ENCODE data around the gene TOM1.
"Not testable (repeated sequence)": the region's sequence is repeated elsewhere in the genome, so short reads cannot be mapped to it uniquely, and the experiment has no call there.

Gene TOM1

DNA sequence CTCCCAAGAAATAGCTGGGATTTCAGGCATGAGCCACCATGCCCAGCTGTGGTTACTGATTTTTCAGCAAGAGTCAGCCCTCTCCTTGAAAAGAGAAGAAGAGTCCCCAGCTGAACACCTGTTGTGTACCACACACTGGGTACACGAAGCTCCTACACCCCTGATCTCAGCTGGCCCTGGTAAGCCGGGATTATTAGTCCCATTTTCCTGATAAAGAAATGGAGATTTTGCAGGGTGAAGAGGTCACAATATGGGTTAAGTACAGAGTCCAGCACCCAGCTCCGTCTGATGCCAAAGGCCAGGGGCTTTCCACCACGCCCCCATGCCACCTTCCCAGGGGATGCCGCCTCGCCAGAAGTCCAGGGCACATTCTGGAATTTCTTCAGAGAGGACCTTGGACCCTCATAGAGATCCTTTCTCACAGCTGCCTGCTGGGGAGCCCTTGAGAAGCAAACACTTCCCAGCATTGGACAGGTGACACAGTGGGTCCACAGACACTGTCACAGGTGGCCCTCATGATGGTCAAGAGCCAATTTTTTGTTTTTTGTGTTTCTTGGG, 61.4 kb downstream of the TOM1 start:
- H3K4me2 ChIP-seq: no peak overlapping the region

DNA sequence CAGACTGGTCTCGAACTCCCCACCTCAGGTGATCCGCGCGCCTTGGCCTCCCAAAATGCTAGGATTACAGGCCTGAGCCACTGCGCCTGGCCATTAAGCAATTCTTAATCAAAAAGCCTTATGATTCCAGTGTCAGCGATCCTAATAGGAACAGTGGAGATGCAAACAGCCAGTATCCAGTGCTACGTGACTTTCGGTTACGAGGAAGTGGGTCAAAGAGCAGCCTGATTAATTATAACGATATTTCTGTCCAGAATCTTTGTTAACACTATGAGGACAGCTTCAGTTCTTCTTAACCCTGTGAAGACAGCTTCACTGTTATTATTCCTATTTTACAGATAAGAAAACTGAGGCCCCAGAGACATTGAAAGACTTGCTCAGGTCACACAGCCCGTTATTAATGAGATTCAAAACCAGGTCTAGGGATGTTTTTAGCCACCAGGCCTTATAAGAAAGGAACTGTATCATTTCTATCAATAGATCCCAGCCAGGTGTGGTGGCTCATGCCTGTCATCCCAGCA, 63.9 kb downstream of the TOM1 start:
- Histone ChIP-seq H3K27me3 (ENCODE audit: insufficient read depth, low read depth) (no peaks in the 10 kb centered on the region), H4K20me1 (ENCODE audit: insufficient read depth) (no peaks in the 10 kb centered on the region), H2AFZ (ENCODE audit: low read depth) (no peak overlapping the region), H3K9ac (no peak overlapping the region), H3K4me1 (ENCODE audit: low read depth, poor library complexity, severe bottlenecking) (no peaks in the 10 kb centered on the region), H3K27ac (no peak overlapping the region), H3K79me2 (ENCODE audit: insufficient read depth, low read depth) (no peaks in the 10 kb centered on the region), H3K4me3 (IDR thresholded peaks at IDR 0.05; ENCODE audit: insufficient read depth, low read depth, low read length) (no peak overlapping the region), H3K4me2 (no peak overlapping the region), H3K36me3 (ENCODE audit: insufficient read depth) (no peaks in the 10 kb centered on the region)
- TF ChIP-seq, protein P1, sequence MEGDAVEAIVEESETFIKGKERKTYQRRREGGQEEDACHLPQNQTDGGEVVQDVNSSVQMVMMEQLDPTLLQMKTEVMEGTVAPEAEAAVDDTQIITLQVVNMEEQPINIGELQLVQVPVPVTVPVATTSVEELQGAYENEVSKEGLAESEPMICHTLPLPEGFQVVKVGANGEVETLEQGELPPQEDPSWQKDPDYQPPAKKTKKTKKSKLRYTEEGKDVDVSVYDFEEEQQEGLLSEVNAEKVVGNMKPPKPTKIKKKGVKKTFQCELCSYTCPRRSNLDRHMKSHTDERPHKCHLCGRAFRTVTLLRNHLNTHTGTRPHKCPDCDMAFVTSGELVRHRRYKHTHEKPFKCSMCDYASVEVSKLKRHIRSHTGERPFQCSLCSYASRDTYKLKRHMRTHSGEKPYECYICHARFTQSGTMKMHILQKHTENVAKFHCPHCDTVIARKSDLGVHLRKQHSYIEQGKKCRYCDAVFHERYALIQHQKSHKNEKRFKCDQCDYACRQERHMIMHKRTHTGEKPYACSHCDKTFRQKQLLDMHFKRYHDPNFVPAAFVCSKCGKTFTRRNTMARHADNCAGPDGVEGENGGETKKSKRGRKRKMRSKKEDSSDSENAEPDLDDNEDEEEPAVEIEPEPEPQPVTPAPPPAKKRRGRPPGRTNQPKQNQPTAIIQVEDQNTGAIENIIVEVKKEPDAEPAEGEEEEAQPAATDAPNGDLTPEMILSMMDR (conservative IDR thresholded peaks at IDR 0.05; ENCODE audit: low read depth, low read length): no peak

More for the DNA sequence above, 61.4 kb downstream of the TOM1 start:
- H3K27ac ChIP-seq: no peak overlapping the region
- H3K9ac ChIP-seq: no peak overlapping the region
- no peak overlapping the region for H3K4me3 ChIP-seq (IDR thresholded peaks at IDR 0.05; ENCODE audit: insufficient read depth, low read depth, low read length)
- H4K20me1 ChIP-seq (ENCODE audit: insufficient read depth): no peaks in the 10 kb centered on the region
- TF ChIP-seq, protein P1 (conservative IDR thresholded peaks at IDR 0.05; ENCODE audit: low read depth, low read length): no peak
- no peak overlapping the region for H2AFZ ChIP-seq (ENCODE audit: low read depth)
- H3K36me3 ChIP-seq (ENCODE audit: insufficient read depth): no peaks in the 10 kb centered on the region
- no peaks in the 10 kb centered on the region for H3K27me3 ChIP-seq (ENCODE audit: insufficient read depth, low read depth)
- H3K4me1 ChIP-seq (ENCODE audit: low read depth, poor library complexity, severe bottlenecking): no peaks in the 10 kb centered on the region
- H3K79me2 ChIP-seq (ENCODE audit: insufficient read depth, low read depth): no peaks in the 10 kb centered on the region

DNA sequence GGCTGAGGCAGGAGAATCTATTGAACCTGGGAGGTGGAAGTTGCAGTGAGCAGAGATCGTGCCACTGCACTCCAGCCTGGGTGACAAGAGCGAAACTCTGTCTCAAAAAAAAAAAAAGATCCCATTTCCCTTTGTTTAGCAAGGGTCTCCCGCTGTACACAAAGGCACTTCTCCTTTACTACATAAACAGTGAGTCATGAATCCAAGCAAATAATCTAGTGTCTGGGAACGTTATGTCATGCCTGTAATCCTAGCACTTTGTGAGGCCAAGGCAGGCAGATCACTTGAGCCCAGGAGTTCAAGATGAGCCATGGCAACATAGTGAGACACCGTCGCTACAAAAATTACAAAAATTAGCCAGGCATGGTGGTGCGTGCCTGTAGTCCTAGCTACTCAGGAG, 64.5 kb downstream of the TOM1 start:
- H4K20me1 ChIP-seq (ENCODE audit: insufficient read depth); H3K4me2 ChIP-seq; H3K4me1 ChIP-seq (ENCODE audit: low read depth, poor library complexity, severe bottlenecking); H3K36me3 ChIP-seq (ENCODE audit: insufficient read depth); H3K27me3 ChIP-seq (ENCODE audit: insufficient read depth, low read depth); H3K79me2 ChIP-seq (ENCODE audit: insufficient read depth, low read depth); H3K27ac ChIP-seq; H2AFZ ChIP-seq (ENCODE audit: low read depth); H3K9ac ChIP-seq; H3K4me3 ChIP-seq (IDR thresholded peaks at IDR 0.05; ENCODE audit: insufficient read depth, low read depth, low read length): not testable (repeated sequence)

DNA sequence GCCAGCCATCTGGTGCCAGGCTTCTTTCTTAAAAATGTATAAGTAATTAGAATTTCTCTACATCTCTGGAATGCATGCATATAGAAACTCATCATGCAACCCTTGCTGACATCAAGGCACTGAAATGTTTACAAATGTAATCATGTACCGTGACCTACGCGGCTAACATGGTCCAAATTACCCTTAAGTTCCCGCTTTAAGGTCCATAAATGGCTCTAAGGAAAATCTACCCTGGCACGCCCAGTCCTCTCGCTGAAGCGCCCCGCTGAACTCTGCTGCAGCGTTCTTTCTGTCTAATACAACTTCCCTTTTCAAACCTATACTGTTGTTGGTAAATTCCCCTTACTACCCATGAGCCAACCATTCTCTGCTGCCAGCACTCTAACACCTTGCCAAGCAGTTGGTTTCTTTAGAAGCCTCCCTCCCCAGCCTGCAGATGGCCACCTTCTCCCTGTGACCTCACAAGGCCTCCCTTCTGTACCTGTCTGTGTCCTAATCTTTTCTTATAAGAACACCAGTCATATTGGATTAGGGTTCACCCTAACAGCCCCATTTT, 67.7 kb downstream of the TOM1 start:
- no peaks in the 10 kb centered on the region for H4K20me1 ChIP-seq (ENCODE audit: insufficient read depth)
- no peaks in the 10 kb centered on the region for H3K79me2 ChIP-seq (ENCODE audit: insufficient read depth, low read depth)
- no peak overlapping the region for H3K27ac ChIP-seq
- H2AFZ ChIP-seq (ENCODE audit: low read depth): no peak overlapping the region
- TF ChIP-seq, protein P1 (conservative IDR thresholded peaks at IDR 0.05; ENCODE audit: low read depth, low read length): no peak
- H3K9ac ChIP-seq: no peak overlapping the region
- peaks cover 10% of the 10 kb centered on the region for H3K4me1 ChIP-seq (ENCODE audit: low read depth, poor library complexity, severe bottlenecking)
- H3K4me3 ChIP-seq (IDR thresholded peaks at IDR 0.05; ENCODE audit: insufficient read depth, low read depth, low read length): no peak overlapping the region
- no peaks in the 10 kb centered on the region for H3K27me3 ChIP-seq (ENCODE audit: insufficient read depth, low read depth)
- no peaks in the 10 kb centered on the region for H3K36me3 ChIP-seq (ENCODE audit: insufficient read depth)
- H3K4me2 ChIP-seq: no peak overlapping the region

DNA sequence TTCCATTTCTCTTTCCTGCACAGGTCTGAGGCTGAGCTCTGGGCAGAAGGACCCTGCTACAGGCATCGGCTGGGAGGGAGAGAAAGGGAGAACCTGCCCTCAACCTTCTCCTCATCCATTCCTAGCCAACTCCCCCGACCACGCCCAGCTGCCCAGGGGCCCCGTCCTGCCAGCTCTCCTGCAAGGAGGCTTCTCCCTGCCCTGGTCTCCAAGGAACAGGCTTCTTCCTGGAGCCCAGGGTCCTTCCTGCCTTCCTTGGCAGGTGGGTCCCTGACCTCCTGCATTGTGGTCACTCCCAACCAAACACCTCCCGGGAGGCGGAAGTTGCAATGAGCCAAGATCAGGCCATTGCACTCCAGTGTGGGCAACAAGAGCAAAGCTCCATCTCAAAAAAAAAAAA, 68.7 kb downstream of the TOM1 start:
- no peak overlapping the region for H3K9ac ChIP-seq
- H3K4me2 ChIP-seq: no peak overlapping the region
- peaks cover 10% of the 10 kb centered on the region for H3K4me1 ChIP-seq (ENCODE audit: low read depth, poor library complexity, severe bottlenecking)
- no peaks in the 10 kb centered on the region for H3K79me2 ChIP-seq (ENCODE audit: insufficient read depth, low read depth)
- H3K27ac ChIP-seq: no peak overlapping the region
- no peak overlapping the region for H2AFZ ChIP-seq (ENCODE audit: low read depth)
- H3K36me3 ChIP-seq (ENCODE audit: insufficient read depth): no peaks in the 10 kb centered on the region
- TF ChIP-seq, protein P1 (conservative IDR thresholded peaks at IDR 0.05; ENCODE audit: low read depth, low read length): no peak
- H3K27me3 ChIP-seq (ENCODE audit: insufficient read depth, low read depth): no peaks in the 10 kb centered on the region
- H3K4me3 ChIP-seq (IDR thresholded peaks at IDR 0.05; ENCODE audit: insufficient read depth, low read depth, low read length): no peak overlapping the region
- H4K20me1 ChIP-seq (ENCODE audit: insufficient read depth): no peaks in the 10 kb centered on the region
